Measurements from ENCODE around the gene GDPD4. TPM values are rescaled to one million over a fixed set of nuclear protein-coding genes. Genes with fewer than 3 reads are reported as not detected.

Gene GDPD4
- total RNA-seq, 4 donors from 2014 or later: not detected

DNA sequence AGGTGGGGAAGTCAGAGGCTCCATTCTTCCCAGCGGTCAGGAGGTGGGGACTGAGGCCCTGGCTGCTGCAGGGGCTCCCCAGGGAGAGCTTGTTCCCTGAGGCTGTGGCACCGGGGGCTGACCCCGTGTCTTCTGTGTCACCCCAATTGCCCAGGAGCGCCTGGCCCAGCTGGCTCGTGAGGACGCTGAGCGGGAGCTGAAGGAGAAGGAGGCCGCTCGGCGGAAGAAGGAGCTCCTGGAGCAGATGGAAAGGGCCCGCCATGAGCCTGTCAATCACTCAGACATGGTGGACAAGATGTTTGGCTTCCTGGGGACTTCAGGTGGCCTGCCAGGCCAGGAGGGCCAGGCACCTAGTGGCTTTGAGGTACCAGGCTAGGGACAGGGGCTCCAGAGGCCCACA lies 120.3 kb downstream of the GDPD4 start:
- Histone ChIP-seq H3K4me3 (no peak overlapping the region), H3K9me3 (no peaks in the 10 kb centered on the region), H3K36me3 (peaks cover 0 to 6% (median 0%) of the 10 kb centered on the region in 3 donors), H3K4me1 (peaks cover 0 to 4% (median 0%) of the 10 kb centered on the region in 4 donors), H3K27ac (no peak overlapping the region), H3K27me3 (no peaks in the 10 kb centered on the region)
- TF ChIP-seq, protein P1, sequence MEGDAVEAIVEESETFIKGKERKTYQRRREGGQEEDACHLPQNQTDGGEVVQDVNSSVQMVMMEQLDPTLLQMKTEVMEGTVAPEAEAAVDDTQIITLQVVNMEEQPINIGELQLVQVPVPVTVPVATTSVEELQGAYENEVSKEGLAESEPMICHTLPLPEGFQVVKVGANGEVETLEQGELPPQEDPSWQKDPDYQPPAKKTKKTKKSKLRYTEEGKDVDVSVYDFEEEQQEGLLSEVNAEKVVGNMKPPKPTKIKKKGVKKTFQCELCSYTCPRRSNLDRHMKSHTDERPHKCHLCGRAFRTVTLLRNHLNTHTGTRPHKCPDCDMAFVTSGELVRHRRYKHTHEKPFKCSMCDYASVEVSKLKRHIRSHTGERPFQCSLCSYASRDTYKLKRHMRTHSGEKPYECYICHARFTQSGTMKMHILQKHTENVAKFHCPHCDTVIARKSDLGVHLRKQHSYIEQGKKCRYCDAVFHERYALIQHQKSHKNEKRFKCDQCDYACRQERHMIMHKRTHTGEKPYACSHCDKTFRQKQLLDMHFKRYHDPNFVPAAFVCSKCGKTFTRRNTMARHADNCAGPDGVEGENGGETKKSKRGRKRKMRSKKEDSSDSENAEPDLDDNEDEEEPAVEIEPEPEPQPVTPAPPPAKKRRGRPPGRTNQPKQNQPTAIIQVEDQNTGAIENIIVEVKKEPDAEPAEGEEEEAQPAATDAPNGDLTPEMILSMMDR (IDR thresholded peaks at IDR 0.05): no peak
- no peak for TF ChIP-seq EP300 (IDR thresholded peaks at IDR 0.05)
- TF ChIP-seq POLR2A (IDR thresholded peaks at IDR 0.05): no peak
- 92 to 100% methylated on average over 7 to 11 of the region's 11 CpGs for WGBS, 2 donors
- DNase-seq (ENCODE audit: low spot score in 2 of 2): no peak

DNA sequence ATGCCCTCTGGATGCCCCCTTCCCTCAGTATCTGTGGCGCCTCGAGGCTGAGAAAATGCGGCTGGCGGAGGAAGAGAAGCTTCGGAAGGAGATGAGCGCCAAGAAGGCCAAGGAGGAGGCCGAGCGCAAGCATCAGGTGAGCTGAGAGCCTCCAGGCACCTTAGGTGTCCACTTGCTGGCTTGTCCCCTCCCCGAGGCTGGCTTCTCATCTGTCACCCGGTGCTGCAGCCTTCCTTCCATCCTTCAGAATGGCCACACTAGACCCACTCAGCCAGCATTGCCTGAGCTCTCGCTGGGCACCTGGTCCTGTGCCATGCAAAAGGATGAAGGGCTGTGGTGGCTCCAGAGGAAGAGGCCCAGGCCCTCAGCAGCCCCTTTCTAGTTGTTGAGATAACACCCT lies 121.1 kb downstream of the GDPD4 start:
- Histone ChIP-seq H3K27me3 (no peaks in the 10 kb centered on the region), H3K36me3 (peaks cover 0 to 6% (median 0%) of the 10 kb centered on the region in 3 donors), H3K9me3 (no peaks in the 10 kb centered on the region), H3K27ac (no peak overlapping the region), H3K4me3 (no peak overlapping the region), H3K4me1 (peaks cover 0 to 4% (median 0%) of the 10 kb centered on the region in 4 donors)
- DNase-seq (ENCODE audit: low spot score in 2 of 2): no peak
- TF ChIP-seq POLR2A (IDR thresholded peaks at IDR 0.05): no peak
- TF ChIP-seq EP300 (IDR thresholded peaks at IDR 0.05): no peak
- TF ChIP-seq, protein P1 (IDR thresholded peaks at IDR 0.05): no peak
- 80 to 84% methylated on average over 11 of the region's 11 CpGs for WGBS, 2 donors

DNA sequence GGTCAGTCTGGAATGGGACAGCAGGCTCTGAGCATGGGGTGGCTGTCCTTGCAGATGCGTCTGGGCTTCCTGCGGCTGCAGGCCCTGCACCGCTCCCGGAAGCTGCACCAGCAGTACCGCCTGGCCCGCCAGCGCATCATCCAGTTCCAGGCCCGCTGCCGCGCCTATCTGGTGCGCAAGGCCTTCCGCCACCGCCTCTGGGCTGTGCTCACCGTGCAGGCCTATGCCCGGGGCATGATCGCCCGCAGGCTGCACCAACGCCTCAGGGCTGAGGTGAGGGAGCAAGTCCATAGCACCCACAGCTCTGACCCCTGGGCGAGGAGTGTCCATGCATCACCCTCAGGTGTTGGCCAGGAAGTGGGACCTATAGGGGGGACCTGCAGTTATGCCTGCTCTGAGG lies 121.8 kb downstream of the GDPD4 start:
- no peak overlapping the region for H3K27ac ChIP-seq
- H3K36me3 ChIP-seq: peaks cover 0 to 6% (median 0%) of the 10 kb centered on the region in 3 donors
- no peak for DNase-seq (ENCODE audit: low spot score in 2 of 2)
- TF ChIP-seq EP300 (IDR thresholded peaks at IDR 0.05) (no peak), POLR2A (IDR thresholded peaks at IDR 0.05) (no peak)
- TF ChIP-seq, protein P1 (IDR thresholded peaks at IDR 0.05): no peak
- H3K4me3 ChIP-seq: no peak overlapping the region
- H3K4me1 ChIP-seq: peaks cover 0 to 6% (median 0%) of the 10 kb centered on the region in 4 donors
- no peaks in the 10 kb centered on the region for H3K9me3 ChIP-seq
- H3K27me3 ChIP-seq: no peaks in the 10 kb centered on the region
- 89 to 94% methylated on average over 6 to 10 of the region's 19 CpGs for WGBS, 2 donors

DNA sequence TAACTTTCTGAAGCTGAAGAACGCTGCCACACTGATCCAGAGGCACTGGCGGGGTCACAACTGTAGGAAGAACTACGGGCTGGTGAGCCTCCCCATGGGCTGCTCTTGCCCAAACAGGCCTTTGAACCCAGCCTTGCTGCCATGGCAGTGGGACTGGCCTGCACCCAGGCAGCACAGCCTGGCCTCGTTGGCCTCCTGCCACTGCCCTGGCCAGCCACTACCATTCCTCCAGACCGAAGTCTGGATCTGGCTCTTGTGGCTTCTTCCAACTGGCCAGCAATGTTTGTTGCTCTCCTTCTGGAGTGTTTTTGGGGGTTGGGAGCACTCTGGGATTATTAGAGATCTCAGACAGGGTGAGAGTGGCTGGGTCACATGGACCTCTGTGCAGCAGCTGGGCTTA lies 122.4 kb downstream of the GDPD4 start:
- Histone ChIP-seq H3K4me3 (no peak overlapping the region), H3K36me3 (peaks cover 0 to 6% (median 0%) of the 10 kb centered on the region in 3 donors), H3K4me1 (peaks cover 0 to 13% (median 0%) of the 10 kb centered on the region in 4 donors), H3K27me3 (no peaks in the 10 kb centered on the region), H3K9me3 (no peaks in the 10 kb centered on the region), H3K27ac (no peak overlapping the region)
- 65 to 74% methylated on average over 5 of the region's 5 CpGs for WGBS, 2 donors
- TF ChIP-seq, protein P1 (IDR thresholded peaks at IDR 0.05): no peak
- TF ChIP-seq POLR2A (IDR thresholded peaks at IDR 0.05) (no peak), EP300 (IDR thresholded peaks at IDR 0.05) (no peak)
- DNase-seq (ENCODE audit: low spot score in 2 of 2): no peak

DNA sequence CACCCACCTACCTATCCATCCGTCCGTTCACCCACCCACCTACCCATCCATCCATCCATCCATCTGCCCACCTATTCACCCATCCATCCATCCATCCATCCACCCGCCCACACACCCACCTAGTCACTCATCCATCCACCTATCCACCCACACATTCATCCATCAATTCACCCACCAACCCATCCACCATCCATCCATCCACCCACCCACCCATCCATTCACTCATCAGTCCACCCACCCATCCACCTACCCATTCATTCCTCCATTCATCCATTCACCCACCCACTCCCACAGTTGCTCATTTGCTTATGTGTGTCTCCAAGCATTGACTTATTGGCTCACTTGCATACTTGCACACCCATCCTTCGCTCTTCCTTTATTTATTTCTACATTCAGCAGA lies 123.3 kb downstream of the GDPD4 start:
- no peak overlapping the region for H3K27ac ChIP-seq
- H3K27me3 ChIP-seq: no peaks in the 10 kb centered on the region
- TF ChIP-seq EP300 (IDR thresholded peaks at IDR 0.05): no peak
- no peak overlapping the region for H3K4me3 ChIP-seq
- DNase-seq (ENCODE audit: low spot score in 2 of 2): no peak
- no peaks in the 10 kb centered on the region for H3K9me3 ChIP-seq
- peaks cover 0 to 19% (median 0%) of the 10 kb centered on the region in 4 donors for H3K4me1 ChIP-seq
- peaks cover 0 to 6% (median 0%) of the 10 kb centered on the region in 3 donors for H3K36me3 ChIP-seq
- WGBS, 2 donors: 86 to 91% methylated on average over 4 of the region's 4 CpGs

DNA sequence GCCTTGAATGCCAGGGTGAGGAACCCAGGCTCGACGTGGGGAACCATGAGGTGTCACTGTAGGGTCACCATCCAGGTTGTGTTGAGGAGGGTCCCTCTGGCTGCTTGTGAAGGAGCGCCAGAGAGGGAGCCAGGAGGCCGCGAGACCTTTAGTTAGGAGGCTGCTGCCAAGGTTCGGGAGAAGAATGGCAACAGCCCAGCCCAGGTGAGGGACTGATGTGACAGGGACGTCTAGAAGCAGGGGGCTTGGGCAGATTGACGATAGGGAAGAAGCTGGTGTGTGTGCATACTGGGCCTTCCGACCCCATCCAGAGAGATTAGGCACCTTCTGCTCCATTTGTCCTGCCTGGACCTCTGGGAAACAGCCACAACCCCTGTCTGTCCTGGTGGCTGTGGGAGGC lies 124.5 kb downstream of the GDPD4 start:
- Histone ChIP-seq H3K27me3 (no peaks in the 10 kb centered on the region), H3K4me3 (no peak overlapping the region), H3K9me3 (no peaks in the 10 kb centered on the region), H3K27ac (no peak overlapping the region), H3K4me1 (peaks cover 0 to 30% (median 0%) of the 10 kb centered on the region in 4 donors), H3K36me3 (peaks cover 0 to 2% (median 0%) of the 10 kb centered on the region in 3 donors)
- TF ChIP-seq, protein P1 (IDR thresholded peaks at IDR 0.05): no peak
- TF ChIP-seq EP300 (IDR thresholded peaks at IDR 0.05) (no peak), POLR2A (IDR thresholded peaks at IDR 0.05) (no peak)
- WGBS, 2 donors: 80 to 88% methylated on average over 9 of the region's 9 CpGs
- DNase-seq (ENCODE audit: low spot score in 2 of 2): no peak
